Vagina (tissue), 2 donors: ENCODE measurements around the gene MOBP. TPM values are rescaled to one million over a fixed set of nuclear protein-coding genes. Genes with fewer than 3 reads are reported as not detected.

Experiments used
- DNase-seq, 2 donors: peaks; one replicate each; pipeline ENCODE4 v3.0.0-alpha.2; 2017; ENCODE audit errors: extremely low spot score in 2 of 2
- H3K27ac ChIP-seq: fragments of 200-600 bp; sonication (generic); one replicate; pipeline ENCODE4 v1.5.1; 2019
- H3K27me3 ChIP-seq: fragments of 200-600 bp; sonication (generic); one replicate; pipeline ENCODE4 v1.5.1; 2019
- H3K36me3 ChIP-seq, 2 donors: fragments of 200-600 bp; sonication (generic); one replicate each; pipeline ENCODE4 v1.5.1; 2017 to 2019
- H3K4me1 ChIP-seq: fragments of 200-600 bp; sonication (generic); one replicate; pipeline ENCODE4 v1.5.1; 2019
- H3K4me3 ChIP-seq, 2 donors: fragments of 200-600 bp; sonication (generic); 1 replicate in 1 of 2; 2 replicates in 1 of 2; pipeline ENCODE4 v1.5.1; 2016 to 2019
- H3K9me3 ChIP-seq: fragments of 200-600 bp; sonication (generic); one replicate; pipeline ENCODE4 v1.5.1; 2019
- POLR2A ChIP-seq, 2 donors: fragments of 450-650 bp; IDR thresholded peaks; one replicate each; pipeline ENCODE4 v1.6.1; 2017; ENCODE audit warnings: antibody characterized with exemption in 2 of 2, mild to moderate bottlenecking in 2 of 2, moderate library complexity in 2 of 2
- POLR2AphosphoS5 ChIP-seq, 2 donors: sonication (generic); formaldehyde crosslinking; IDR thresholded peaks; one replicate each; pipeline ENCODE4 v1.9.0; 2017; ENCODE audit warnings: antibody characterized with exemption in 2 of 2, mild to moderate bottlenecking in 2 of 2, low read depth in 1 of 2; ENCODE audit not compliant: insufficient read depth in 1 of 2
- intact Hi-C: fragments of 100-400 bp; cut with DNase I; formaldehyde crosslinking; loops from one replicate; pipeline ENCODE4 v1.15.1; 2023
- total RNA-seq: library from RNA; depleted of rRNA; stranded (reverse); fragments of >200 nt; gene quantifications from one replicate; pipeline ENCODE4 v1.2.3, GENCODE V29; 2016
- TF ChIP-seq, protein P1 (sequence below), 3 experiments: fragments of 450-650 bp in 2 of 3; fragments of 200-600 bp in 1 of 3; sonication (generic) in 1 of 3; IDR thresholded peaks; one replicate each; pipeline ENCODE4 v1.5.1; 2017 to 2019; ENCODE audit warnings: antibody characterized with exemption in 3 of 3, mild to moderate bottlenecking in 2 of 3, moderate library complexity in 2 of 3

MOBP gene
- total RNA-seq, 1 donor from 2014 or later = not detected

DNA sequence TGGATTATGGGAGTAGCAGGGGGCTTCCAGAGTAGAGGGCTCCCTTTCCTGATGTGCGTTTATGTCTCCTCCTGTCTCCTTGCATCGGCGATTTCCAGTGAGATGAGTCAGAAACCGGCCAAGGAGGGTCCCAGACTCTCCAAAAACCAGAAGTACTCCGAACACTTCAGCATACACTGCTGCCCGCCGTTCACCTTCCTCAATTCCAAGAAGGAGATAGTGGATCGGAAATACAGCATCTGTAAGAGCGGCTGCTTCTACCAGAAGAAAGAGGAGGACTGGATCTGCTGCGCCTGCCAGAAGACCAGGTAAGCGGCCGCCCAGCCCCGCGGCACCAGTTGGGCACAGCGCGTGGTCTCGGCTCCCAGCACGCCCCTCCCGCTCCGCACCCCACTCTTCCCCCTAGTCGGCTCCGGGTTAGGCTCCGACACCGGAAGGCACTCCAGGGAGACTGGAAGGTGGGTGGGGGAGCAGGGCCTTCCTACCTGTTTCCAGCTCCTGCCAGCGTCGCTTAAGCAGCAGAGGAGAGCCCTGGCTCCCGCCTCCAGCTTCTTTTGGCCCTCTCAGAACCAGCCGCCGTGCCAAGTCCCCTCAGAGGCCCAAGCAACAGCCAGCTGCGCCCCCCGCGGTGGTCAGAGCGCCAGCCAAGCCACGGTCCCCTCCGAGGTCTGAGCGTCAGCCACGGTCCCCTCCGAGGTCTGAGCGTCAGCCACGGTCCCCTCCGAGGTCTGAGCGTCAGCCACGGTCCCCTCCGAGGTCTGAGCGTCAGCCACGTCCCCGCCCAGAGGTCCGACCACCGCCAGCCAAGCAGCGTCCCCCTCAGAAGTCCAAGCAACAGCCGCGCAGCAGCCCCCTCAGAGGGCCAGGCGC lies 34.7 kb downstream of the MOBP start:
- Histone ChIP-seq H3K27me3 (no peaks in the 10 kb centered on the region), H3K9me3 (no peaks in the 10 kb centered on the region), H3K36me3 (no peaks in the 10 kb centered on the region), H3K4me3 (peak overlapping the region in 1 of 2 donors; percentile 22), H3K4me1 (no peaks in the 10 kb centered on the region), H3K27ac (no peak overlapping the region)
- intact Hi-C loops = no loop called here
- no peak for TF ChIP-seq POLR2A (IDR thresholded peaks at IDR 0.05)
- TF ChIP-seq, protein P1, sequence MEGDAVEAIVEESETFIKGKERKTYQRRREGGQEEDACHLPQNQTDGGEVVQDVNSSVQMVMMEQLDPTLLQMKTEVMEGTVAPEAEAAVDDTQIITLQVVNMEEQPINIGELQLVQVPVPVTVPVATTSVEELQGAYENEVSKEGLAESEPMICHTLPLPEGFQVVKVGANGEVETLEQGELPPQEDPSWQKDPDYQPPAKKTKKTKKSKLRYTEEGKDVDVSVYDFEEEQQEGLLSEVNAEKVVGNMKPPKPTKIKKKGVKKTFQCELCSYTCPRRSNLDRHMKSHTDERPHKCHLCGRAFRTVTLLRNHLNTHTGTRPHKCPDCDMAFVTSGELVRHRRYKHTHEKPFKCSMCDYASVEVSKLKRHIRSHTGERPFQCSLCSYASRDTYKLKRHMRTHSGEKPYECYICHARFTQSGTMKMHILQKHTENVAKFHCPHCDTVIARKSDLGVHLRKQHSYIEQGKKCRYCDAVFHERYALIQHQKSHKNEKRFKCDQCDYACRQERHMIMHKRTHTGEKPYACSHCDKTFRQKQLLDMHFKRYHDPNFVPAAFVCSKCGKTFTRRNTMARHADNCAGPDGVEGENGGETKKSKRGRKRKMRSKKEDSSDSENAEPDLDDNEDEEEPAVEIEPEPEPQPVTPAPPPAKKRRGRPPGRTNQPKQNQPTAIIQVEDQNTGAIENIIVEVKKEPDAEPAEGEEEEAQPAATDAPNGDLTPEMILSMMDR (IDR thresholded peaks at IDR 0.05) = no peak
- no peak for TF ChIP-seq POLR2AphosphoS5 (IDR thresholded peaks at IDR 0.05; ENCODE audit: insufficient read depth in 1 of 2, low read depth in 1 of 2)
- no peak for DNase-seq

DNA sequence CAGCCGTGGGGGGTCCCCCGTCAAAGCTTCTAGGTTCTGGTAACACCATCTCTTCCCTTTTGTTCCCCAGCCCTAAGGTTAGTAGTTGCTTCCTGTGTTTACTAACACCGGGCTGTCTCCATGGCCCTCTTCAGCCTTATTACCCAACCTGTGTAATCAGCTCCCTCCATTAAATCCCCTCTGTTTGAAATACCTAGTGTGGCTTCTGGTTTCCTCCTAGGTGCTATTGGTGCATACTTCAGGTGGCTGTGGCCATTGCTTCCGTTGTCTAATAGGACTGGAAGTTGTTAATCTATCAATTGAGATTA lies 35.3 kb downstream of the MOBP start:
- no peak for TF ChIP-seq POLR2A (IDR thresholded peaks at IDR 0.05)
- TF ChIP-seq, protein P1 (IDR thresholded peaks at IDR 0.05) = no peak
- no peak for TF ChIP-seq POLR2AphosphoS5 (IDR thresholded peaks at IDR 0.05; ENCODE audit: insufficient read depth in 1 of 2, low read depth in 1 of 2)
- Histone ChIP-seq H3K9me3 (no peaks in the 10 kb centered on the region), H3K36me3 (no peaks in the 10 kb centered on the region), H3K27me3 (no peaks in the 10 kb centered on the region), H3K4me1 (no peaks in the 10 kb centered on the region), H3K4me3 (no peak overlapping the region), H3K27ac (no peak overlapping the region)
- intact Hi-C loops = no loop called here
- DNase-seq = no peak

DNA sequence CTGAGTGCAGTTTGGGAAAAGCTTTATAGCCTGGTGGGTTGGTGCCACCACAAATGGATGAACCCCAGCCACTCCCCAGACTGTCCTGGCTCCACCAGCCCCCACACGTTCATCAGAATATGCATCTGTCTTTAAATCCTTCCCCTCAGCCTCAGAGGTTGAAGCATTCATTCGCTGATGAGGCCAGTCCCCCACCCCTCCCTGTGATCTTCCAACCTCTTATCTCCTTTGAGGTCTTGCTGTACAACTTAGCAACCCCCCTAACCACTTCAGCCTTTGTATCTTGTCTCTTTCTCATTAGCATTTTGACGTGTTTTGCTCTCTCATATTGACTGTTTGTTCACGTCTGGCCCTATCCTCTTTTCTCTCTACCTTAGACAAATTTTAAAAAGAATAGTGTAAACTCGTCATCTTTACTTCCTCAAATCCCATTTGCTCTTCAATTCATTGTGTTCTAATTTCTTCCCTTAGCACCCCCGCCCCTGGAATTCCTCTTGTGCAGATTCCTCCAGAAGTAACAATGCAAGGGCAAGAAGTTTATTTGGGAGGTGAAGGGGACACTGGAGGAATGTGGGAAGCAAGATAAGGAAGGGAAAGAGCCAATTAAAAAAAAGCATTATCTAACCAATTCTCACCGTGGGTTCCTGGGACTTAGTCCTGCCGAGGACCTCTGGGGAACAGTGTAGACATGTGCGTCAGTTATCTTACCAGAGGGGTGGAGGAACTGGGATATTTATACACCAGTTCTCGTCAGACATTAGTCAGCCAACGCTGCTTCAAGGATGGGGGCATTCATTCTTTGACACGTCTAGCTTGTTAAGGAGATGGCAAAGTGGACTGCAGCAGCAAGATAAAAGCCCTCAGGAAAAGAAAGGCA lies 38.6 kb downstream of the MOBP start:
- Histone ChIP-seq H3K9me3 (no peaks in the 10 kb centered on the region), H3K27me3 (no peaks in the 10 kb centered on the region), H3K4me3 (no peak overlapping the region), H3K27ac (no peak overlapping the region), H3K36me3 (no peaks in the 10 kb centered on the region), H3K4me1 (no peaks in the 10 kb centered on the region)
- intact Hi-C loops = no loop called here
- no peak for DNase-seq
- no peak for TF ChIP-seq POLR2A (IDR thresholded peaks at IDR 0.05)
- TF ChIP-seq, protein P1 (IDR thresholded peaks at IDR 0.05) = no peak
- no peak for TF ChIP-seq POLR2AphosphoS5 (IDR thresholded peaks at IDR 0.05; ENCODE audit: insufficient read depth in 1 of 2, low read depth in 1 of 2)

DNA sequence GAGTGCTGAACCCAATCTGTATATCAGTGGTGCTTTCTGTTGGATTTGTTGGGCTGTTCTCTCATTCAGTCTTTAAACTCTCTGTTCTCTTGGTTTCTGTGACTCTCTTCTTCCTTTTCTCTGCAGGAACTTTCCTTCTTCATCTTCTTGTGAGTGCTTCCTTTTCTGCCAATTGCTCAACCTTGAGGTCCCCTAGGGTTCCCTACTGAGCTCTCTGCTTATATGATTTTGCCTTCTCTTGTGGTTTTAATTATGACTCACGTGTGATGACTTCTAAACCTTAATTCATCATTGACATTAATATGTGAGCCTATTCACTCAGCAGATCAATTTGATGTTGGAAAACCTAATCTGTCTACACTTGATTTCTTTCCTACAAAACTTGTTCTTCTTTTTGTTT lies 39.4 kb downstream of the MOBP start:
- intact Hi-C loops = no loop called here
- no peak overlapping the region for H3K27ac ChIP-seq
- H3K36me3 ChIP-seq = no peaks in the 10 kb centered on the region
- no peaks in the 10 kb centered on the region for H3K27me3 ChIP-seq
- no peak for DNase-seq
- no peaks in the 10 kb centered on the region for H3K9me3 ChIP-seq
- no peak for TF ChIP-seq POLR2AphosphoS5 (IDR thresholded peaks at IDR 0.05; ENCODE audit: insufficient read depth in 1 of 2, low read depth in 1 of 2)
- TF ChIP-seq, protein P1 (IDR thresholded peaks at IDR 0.05) = no peak
- no peak for TF ChIP-seq POLR2A (IDR thresholded peaks at IDR 0.05)
- no peaks in the 10 kb centered on the region for H3K4me1 ChIP-seq
- no peak overlapping the region for H3K4me3 ChIP-seq
